NB4 (cell line): Measurements from ENCODE around the gene SP4.
"Not testable (repeated sequence)": the region's sequence is repeated elsewhere in the genome, so short reads cannot be mapped to it uniquely, and the experiment has no call there.

Experiments
- DNase-seq: peaks from one replicate; pipeline ENCODE4 v3.0.0; 2010; ENCODE audit warnings: low read depth
- H3K4me3 ChIP-seq: one replicate; pipeline ENCODE4 v1.5.1; 2011; ENCODE audit warnings: mild to moderate bottlenecking, low read depth, low read length, moderate library complexity
- MYC ChIP-seq: IDR thresholded peaks from 2 replicates; pipeline ENCODE4 v1.6.1; 2011; ENCODE audit warnings: low read depth, low read length
- POLR2A ChIP-seq: IDR thresholded peaks from 2 replicates; pipeline ENCODE4 v1.6.1; 2011; ENCODE audit warnings: mild to moderate bottlenecking; ENCODE audit not compliant: insufficient read length; ENCODE audit errors: extremely low read depth
- TF ChIP-seq, protein P1 (sequence below): IDR thresholded peaks from 2 replicates; pipeline ENCODE4 v1.6.1; 2011; ENCODE audit warnings: low read depth, low read length
- TF ChIP-seq, protein P2 (sequence below): IDR thresholded peaks from one replicate; pipeline ENCODE4 v1.5.1; 2012; ENCODE audit warnings: low read depth, low read length

SP4 gene

DNA sequence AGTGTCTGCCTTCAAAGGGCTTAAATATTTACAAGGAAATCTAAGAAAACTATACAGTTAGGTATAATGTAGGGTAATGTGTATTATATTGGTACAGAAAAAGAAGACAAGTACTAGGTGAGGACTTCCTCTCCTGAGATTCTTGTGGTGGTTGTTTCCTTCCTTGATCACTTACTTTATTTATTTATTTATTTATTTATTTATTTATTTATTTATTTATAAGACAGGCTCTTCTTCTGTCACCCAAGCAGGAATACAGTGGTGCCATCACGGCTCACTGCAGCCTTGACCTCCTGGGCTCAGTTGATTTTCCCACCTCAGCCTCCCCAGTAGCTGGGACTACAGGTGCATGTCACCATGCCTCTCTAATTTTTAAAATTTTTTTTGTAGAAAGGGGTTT lies 96.8 kb downstream of the SP4 start:
- DNase-seq, result no peak
- TF ChIP-seq POLR2A (no peak), MYC (no peak)
- TF ChIP-seq, protein P1, sequence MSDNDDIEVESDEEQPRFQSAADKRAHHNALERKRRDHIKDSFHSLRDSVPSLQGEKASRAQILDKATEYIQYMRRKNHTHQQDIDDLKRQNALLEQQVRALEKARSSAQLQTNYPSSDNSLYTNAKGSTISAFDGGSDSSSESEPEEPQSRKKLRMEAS, result no peak
- TF ChIP-seq, protein P2, sequence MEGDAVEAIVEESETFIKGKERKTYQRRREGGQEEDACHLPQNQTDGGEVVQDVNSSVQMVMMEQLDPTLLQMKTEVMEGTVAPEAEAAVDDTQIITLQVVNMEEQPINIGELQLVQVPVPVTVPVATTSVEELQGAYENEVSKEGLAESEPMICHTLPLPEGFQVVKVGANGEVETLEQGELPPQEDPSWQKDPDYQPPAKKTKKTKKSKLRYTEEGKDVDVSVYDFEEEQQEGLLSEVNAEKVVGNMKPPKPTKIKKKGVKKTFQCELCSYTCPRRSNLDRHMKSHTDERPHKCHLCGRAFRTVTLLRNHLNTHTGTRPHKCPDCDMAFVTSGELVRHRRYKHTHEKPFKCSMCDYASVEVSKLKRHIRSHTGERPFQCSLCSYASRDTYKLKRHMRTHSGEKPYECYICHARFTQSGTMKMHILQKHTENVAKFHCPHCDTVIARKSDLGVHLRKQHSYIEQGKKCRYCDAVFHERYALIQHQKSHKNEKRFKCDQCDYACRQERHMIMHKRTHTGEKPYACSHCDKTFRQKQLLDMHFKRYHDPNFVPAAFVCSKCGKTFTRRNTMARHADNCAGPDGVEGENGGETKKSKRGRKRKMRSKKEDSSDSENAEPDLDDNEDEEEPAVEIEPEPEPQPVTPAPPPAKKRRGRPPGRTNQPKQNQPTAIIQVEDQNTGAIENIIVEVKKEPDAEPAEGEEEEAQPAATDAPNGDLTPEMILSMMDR, result no peak
- no peak overlapping the region for H3K4me3 ChIP-seq

DNA sequence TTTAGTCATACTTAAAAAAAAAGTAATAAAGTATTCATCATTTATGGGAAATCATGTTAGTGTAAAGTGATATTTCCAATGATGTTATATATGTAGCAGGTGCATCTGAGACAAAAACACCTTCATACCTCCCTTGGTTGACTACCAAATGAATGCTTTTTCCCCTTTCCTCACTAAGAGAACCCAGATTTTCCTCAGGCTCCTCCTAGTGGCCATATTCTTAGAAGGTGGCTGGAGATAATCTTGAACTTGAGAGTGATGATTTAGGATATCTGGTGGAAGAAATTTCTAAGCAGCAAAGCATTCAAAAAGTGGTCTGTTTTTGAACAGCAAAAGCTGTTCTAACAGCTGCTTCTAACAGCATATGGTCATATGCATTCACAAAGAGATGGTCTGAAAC lies 98.1 kb downstream of the SP4 start:
- DNase-seq, result peak; percentile 25
- H3K4me3 ChIP-seq, result no peak overlapping the region
- TF ChIP-seq, protein P2, result peak; percentile 54
- TF ChIP-seq MYC, result no peak

DNA sequence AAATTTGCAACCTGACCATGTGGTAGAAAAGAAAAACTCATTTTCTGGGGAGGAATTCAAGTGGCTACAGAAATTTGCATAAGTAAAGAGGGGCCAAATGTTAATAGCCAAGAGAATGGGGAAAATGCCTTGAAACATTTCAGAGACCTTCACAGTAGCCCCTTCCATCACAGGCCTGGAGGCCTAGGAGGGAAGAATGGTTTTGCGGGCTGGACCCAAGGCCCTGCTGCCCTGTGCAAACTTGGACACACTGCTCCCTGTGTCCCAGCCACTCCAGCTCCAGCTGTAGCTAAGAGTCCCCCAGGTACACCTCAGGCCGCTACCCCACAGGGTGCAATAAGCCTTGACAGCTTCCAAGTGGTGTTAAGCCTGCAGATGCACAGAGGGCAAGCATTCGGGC lies 98.6 kb downstream of the SP4 start:
- TF ChIP-seq, protein P1, result no peak
- TF ChIP-seq, protein P2, result no peak
- no peak for TF ChIP-seq MYC
- TF ChIP-seq POLR2A, result no peak
- no peak for DNase-seq
- no peak overlapping the region for H3K4me3 ChIP-seq

DNA sequence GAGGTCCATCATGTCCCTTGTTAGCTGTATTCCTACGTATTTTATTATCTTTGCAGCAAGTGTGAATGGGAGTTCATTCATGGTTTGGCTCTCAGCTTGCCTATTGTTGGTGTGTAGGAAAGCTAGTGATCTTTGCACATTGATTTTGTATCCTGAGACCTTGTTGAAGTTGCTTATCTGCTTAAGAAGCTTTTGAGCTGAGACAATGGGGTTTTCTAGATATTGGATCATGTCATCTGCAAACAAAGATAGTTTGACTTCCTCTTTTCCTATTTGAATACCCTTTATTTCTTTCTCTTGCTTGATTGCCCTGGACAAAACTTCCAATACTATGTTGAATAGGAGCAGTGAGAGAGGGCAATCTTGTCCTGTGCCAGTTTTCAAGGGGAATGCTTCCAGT lies 104.6 kb downstream of the SP4 start:
- DNase-seq, H3K4me3 ChIP-seq: not testable (repeated sequence)

DNA sequence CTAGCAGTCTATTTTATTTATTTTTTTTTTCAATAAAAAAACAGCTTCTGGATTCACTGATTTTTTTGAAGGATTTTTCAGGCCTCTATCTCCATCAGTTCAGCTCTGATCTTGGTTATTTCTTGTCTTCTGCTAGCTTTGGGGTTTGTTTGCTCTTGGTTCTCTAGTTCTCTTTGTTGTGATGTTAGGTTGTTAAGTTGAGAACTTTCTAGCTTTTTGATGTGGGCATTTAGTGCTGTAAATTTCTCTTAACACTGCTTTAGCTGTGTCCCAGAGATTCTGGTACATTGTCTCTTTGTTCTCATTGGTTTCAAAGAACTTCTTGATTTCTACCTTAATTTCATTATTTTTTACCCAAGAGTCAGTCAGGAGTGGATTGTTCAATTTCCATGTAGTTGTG lies 105.8 kb downstream of the SP4 start:
- not testable (repeated sequence) for DNase-seq, H3K4me3 ChIP-seq

DNA sequence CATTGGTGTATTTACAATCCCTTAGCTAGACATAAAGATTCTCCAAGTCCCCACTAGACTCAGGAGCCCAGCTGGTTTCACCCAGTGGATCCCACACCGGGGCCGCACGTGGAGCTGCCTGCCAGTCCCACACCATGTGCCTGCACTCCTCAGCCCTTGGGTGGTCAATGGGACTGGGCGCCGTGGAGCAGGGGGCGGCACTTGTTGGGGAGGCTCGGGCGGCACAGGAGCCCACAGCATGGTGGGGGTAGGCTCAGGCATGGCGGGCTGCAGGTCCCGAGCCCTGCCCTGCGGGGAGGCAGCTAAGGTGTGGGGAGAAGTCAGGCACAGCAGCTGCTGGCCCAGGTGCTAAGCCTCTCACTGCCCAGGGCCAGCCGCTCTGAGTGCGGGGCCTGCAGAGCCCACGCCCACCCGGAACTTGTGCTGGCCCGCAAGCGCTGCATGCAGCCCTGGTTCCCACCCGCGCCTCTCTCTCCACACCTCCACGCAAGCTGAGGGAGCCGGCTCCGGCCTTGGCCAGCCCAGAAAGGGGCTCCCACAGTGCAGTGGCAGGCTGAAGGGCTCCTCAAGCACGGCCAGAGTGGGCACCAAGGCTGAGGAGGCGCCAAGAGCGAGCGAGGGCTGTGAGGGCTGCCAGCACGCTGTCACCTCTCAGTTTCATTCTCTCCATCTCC lies 108.7 kb downstream of the SP4 start:
- H3K4me3 ChIP-seq, DNase-seq: not testable (repeated sequence)

DNA sequence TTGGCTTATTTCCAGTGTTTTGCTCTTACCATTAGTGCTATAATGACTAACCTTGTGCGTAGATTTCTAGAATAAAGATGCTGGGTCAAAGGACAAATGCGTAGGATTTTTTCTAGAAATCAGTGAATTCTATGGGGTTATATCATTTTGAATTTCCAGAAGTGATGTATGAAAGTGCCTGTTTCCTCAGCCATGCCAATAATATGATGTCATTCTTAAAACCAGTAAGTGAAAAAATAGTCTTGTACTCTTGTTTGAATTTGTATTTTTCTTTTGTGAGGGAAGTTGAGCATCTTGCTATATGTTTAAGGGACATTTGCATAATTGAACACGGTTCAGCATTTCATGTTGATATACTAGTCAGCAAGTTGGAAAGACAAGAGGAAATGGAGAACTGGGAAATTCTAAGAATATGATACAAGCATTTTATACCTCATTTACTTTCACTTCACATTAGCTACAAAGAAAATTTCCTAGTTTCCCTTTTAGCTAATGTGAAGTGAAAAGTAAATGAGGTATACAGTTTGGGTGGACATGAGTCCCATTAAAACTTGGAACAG lies 111.1 kb downstream of the SP4 start:
- no peak for DNase-seq
- TF ChIP-seq, protein P1, result no peak
- no peak for TF ChIP-seq POLR2A
- no peak for TF ChIP-seq MYC
- TF ChIP-seq, protein P2, result no peak
- H3K4me3 ChIP-seq, result no peak overlapping the region
